H9 (cell line): ENCODE data around the gene INSR. TPM values are rescaled to one million over a fixed set of nuclear protein-coding genes. Genes with fewer than 3 reads are reported as not detected.

ENCODE experiments used
- DNase-seq: peaks from one replicate; pipeline ENCODE4 v3.0.0-alpha.2; 2017
- H2AFZ ChIP-seq: one replicate; pipeline ENCODE4 v1.6.1; 2013; ENCODE audit warnings: mild to moderate bottlenecking, low read length, control low read depth, moderate library complexity
- H2AK5ac ChIP-seq: 2 replicates; pipeline ENCODE4 v1.6.1; 2013; ENCODE audit warnings: low read length, control low read depth, mixed read lengths; ENCODE audit not compliant: insufficient read length
- H2BK120ac ChIP-seq: one replicate; pipeline ENCODE4 v1.6.1; 2013; ENCODE audit warnings: low read depth, mild to moderate bottlenecking, low read length, control low read depth, inconsistent platforms; ENCODE audit not compliant: poor library complexity, severe bottlenecking
- H2BK12ac ChIP-seq: 2 replicates; pipeline ENCODE4 v1.6.1; 2013; ENCODE audit warnings: low read length, control low read depth, mixed read lengths, low read depth; ENCODE audit not compliant: insufficient read length
- H2BK15ac ChIP-seq: 2 replicates; pipeline ENCODE4 v1.6.1; 2013; ENCODE audit warnings: low read depth, low read length, control low read depth
- H2BK20ac ChIP-seq: one replicate; pipeline ENCODE4 v1.6.1; 2013; ENCODE audit warnings: low read depth, mild to moderate bottlenecking, low read length, control low read depth, inconsistent platforms; ENCODE audit not compliant: poor library complexity, severe bottlenecking
- H2BK5ac ChIP-seq: 2 replicates; pipeline ENCODE4 v1.6.1; 2013; ENCODE audit warnings: low read length, control low read depth, mixed read lengths; ENCODE audit not compliant: insufficient read length
- H3K14ac ChIP-seq: 2 replicates; pipeline ENCODE4 v1.6.1; 2013; ENCODE audit warnings: low read length, control low read depth; ENCODE audit not compliant: insufficient read depth
- H3K18ac ChIP-seq: 2 replicates; pipeline ENCODE4 v1.6.1; 2013; ENCODE audit warnings: low read depth, mild to moderate bottlenecking, mixed read lengths, low read length, control low read depth; ENCODE audit not compliant: insufficient read length
- H3K23ac ChIP-seq: 2 replicates; pipeline ENCODE4 v1.6.1; 2013; ENCODE audit warnings: low read length, control low read depth, mixed read lengths, low read depth; ENCODE audit not compliant: insufficient read length
- H3K23me2 ChIP-seq: 2 replicates; pipeline ENCODE4 v1.6.1; 2013; ENCODE audit warnings: low read depth, mild to moderate bottlenecking, mixed read lengths, low read length, control low read depth; ENCODE audit not compliant: insufficient read length, poor library complexity, severe bottlenecking
- H3K27ac ChIP-seq: 2 replicates; pipeline ENCODE4 v1.5.1; 2013; ENCODE audit warnings: low read length, control low read depth, mixed read lengths, low read depth; ENCODE audit not compliant: insufficient read length
- H3K27me3 ChIP-seq: 2 replicates; pipeline ENCODE4 v1.6.1; 2013; ENCODE audit warnings: low read length, control low read depth, inconsistent platforms; ENCODE audit not compliant: insufficient read depth
- H3K4ac ChIP-seq: 2 replicates; pipeline ENCODE4 v1.6.1; 2013; ENCODE audit warnings: low read depth, mild to moderate bottlenecking, control low read depth, inconsistent platforms, low read length, moderate library complexity
- H3K4me1 ChIP-seq: 2 replicates; pipeline ENCODE4 v1.6.1; 2013; ENCODE audit warnings: low read length, control low read depth, inconsistent platforms; ENCODE audit not compliant: insufficient read depth
- H3K4me2 ChIP-seq: 2 replicates; pipeline ENCODE4 v1.6.1; 2013; ENCODE audit warnings: low read length, control low read depth, mixed read lengths; ENCODE audit not compliant: insufficient read length, insufficient read depth
- H3K56ac ChIP-seq: 2 replicates; pipeline ENCODE4 v1.6.1; 2013; ENCODE audit warnings: low read depth, mild to moderate bottlenecking, mixed read lengths, low read length, control low read depth; ENCODE audit not compliant: insufficient read length
- H3K79me1 ChIP-seq: 2 replicates; pipeline ENCODE4 v1.6.1; 2013; ENCODE audit warnings: low read depth, mild to moderate bottlenecking, moderate library complexity, low read length, control low read depth, inconsistent platforms; ENCODE audit not compliant: insufficient read depth, poor library complexity, severe bottlenecking
- H3K79me2 ChIP-seq: 2 replicates; pipeline ENCODE4 v1.6.1; 2013; ENCODE audit warnings: low read length, control low read depth, inconsistent platforms; ENCODE audit not compliant: insufficient read depth
- H3K9ac ChIP-seq: 2 replicates; pipeline ENCODE4 v1.6.1; 2013; ENCODE audit warnings: low read length, control low read depth, mixed read lengths; ENCODE audit not compliant: insufficient read length; ENCODE audit errors: extremely low read depth
- H3K9me3 ChIP-seq: one replicate; pipeline ENCODE4 v1.6.1; 2013; ENCODE audit warnings: low read depth, low read length, inconsistent platforms; ENCODE audit not compliant: control insufficient read depth
- H3T11ph ChIP-seq: one replicate; pipeline ENCODE4 v1.6.1; 2013; ENCODE audit warnings: mild to moderate bottlenecking, low read length, control low read depth, inconsistent platforms
- H4K20me1 ChIP-seq: one replicate; pipeline ENCODE4 v1.6.1; 2013; ENCODE audit not compliant: control insufficient read depth, insufficient read length, insufficient read depth
- H4K5ac ChIP-seq: 2 replicates; pipeline ENCODE4 v1.6.1; 2013; ENCODE audit warnings: low read depth, mild to moderate bottlenecking, mixed read lengths, low read length, control low read depth; ENCODE audit not compliant: insufficient read length
- H4K8ac ChIP-seq: replicated peaks from 2 replicates; pipeline ENCODE4 v1.6.1; 2013; ENCODE audit warnings: low read length, control low read depth, mixed read lengths, low read depth; ENCODE audit not compliant: insufficient read length
- H4K91ac ChIP-seq: 2 replicates; pipeline ENCODE4 v1.6.1; 2013; ENCODE audit warnings: low read depth, mild to moderate bottlenecking, moderate library complexity, mixed read lengths, low read length, control low read depth; ENCODE audit not compliant: insufficient read length
- H3K27ac Mint-ChIP-seq, 3 experiments: 2 replicates in 2 of 3; 3 replicates in 1 of 3; pipeline ENCODE4 v1.8.0; 2020 to 2021; ENCODE audit warnings: mixed read lengths in 3 of 3, mild to moderate bottlenecking in 1 of 3, moderate library complexity in 1 of 3
- H3K27me3 Mint-ChIP-seq: 2 replicates; pipeline ENCODE4 v1.8.0; 2021; ENCODE audit warnings: low read depth, mild to moderate bottlenecking, moderate library complexity, mixed read lengths
- H3K36me3 Mint-ChIP-seq, 3 experiments: 2 replicates in 2 of 3; 3 replicates in 1 of 3; pipeline ENCODE4 v1.8.0; 2020 to 2021; ENCODE audit warnings: low read depth in 3 of 3, mixed read lengths in 3 of 3; ENCODE audit not compliant: insufficient read depth in 1 of 3
- H3K4me1 Mint-ChIP-seq, 2 experiments: 2 replicates each; pipeline ENCODE4 v1.8.0; 2020; ENCODE audit warnings: mixed read lengths in 2 of 2
- H3K4me3 Mint-ChIP-seq, 2 experiments: 2 replicates in 1 of 2; 3 replicates in 1 of 2; pipeline ENCODE4 v1.8.0; 2020 to 2021; ENCODE audit warnings: mild to moderate bottlenecking in 2 of 2, mixed read lengths in 2 of 2, moderate library complexity in 1 of 2
- H3K9me3 Mint-ChIP-seq, 2 experiments: 2 replicates in 1 of 2; 3 replicates in 1 of 2; pipeline ENCODE4 v1.8.0; 2020; ENCODE audit warnings: mild to moderate bottlenecking in 2 of 2, mixed read lengths in 2 of 2, moderate library complexity in 1 of 2
- WGBS: extraction: QIAGEN DNeasy Blood & Tissue Kit; methylation state at CpG from one replicate; pipeline ENCODE4 v1.1.7; 2013; ENCODE audit warnings: missing lambda C conversion rate, low lambda C conversion rate, mixed read lengths; ENCODE audit not compliant: insufficient read length; ENCODE audit errors: extremely low coverage; 5-methylcytosine and 5-hydroxymethylcytosine counted together
- total RNA-seq: library from RNA; stranded (reverse); gene quantifications from 2 replicates; pipeline ENCODE4 v1.2.1, GENCODE V29; 2021
- TF ChIP-seq, protein P1 (sequence below): fragments of 200-600 bp; sonication (generic); conservative IDR thresholded peaks from 3 replicates; pipeline ENCODE4 v1.8.0; 2021; ENCODE audit warnings: antibody characterized with exemption, mild to moderate bottlenecking

The INSR gene
- total RNA-seq, 1 experiment from 2014 or later = 39.8 TPM

GRCh38 chr19:7124782-7125181, 169.4 kb downstream of the INSR start:
- H3K9ac ChIP-seq = no peak overlapping the region
- peaks cover 62 to 83% (median 71%) of the 10 kb centered on the region in 3 experiments for H3K36me3 Mint-ChIP-seq
- no peak overlapping the region for H3K4me2 ChIP-seq
- H2BK20ac ChIP-seq = no peak overlapping the region
- no peak overlapping the region for H2AK5ac ChIP-seq
- no peaks in the 10 kb centered on the region for H3K27me3 Mint-ChIP-seq
- no peak for DNase-seq
- H3K27ac Mint-ChIP-seq = no peak overlapping the region
- H3K56ac ChIP-seq = no peak overlapping the region
- H3K9me3 ChIP-seq = peaks cover 17% of the 10 kb centered on the region
- no peak overlapping the region for H4K8ac ChIP-seq
- TF ChIP-seq, protein P1, sequence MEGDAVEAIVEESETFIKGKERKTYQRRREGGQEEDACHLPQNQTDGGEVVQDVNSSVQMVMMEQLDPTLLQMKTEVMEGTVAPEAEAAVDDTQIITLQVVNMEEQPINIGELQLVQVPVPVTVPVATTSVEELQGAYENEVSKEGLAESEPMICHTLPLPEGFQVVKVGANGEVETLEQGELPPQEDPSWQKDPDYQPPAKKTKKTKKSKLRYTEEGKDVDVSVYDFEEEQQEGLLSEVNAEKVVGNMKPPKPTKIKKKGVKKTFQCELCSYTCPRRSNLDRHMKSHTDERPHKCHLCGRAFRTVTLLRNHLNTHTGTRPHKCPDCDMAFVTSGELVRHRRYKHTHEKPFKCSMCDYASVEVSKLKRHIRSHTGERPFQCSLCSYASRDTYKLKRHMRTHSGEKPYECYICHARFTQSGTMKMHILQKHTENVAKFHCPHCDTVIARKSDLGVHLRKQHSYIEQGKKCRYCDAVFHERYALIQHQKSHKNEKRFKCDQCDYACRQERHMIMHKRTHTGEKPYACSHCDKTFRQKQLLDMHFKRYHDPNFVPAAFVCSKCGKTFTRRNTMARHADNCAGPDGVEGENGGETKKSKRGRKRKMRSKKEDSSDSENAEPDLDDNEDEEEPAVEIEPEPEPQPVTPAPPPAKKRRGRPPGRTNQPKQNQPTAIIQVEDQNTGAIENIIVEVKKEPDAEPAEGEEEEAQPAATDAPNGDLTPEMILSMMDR = no peak
- no peaks in the 10 kb centered on the region for H3K23me2 ChIP-seq
- WGBS = no CpG with 5 or more reads among the region's 3 CpGs
- H4K5ac ChIP-seq = no peak overlapping the region
- no peak overlapping the region for H2AFZ ChIP-seq
- H4K91ac ChIP-seq = no peak overlapping the region
- no peaks in the 10 kb centered on the region for H3K27me3 ChIP-seq
- H3K4me3 Mint-ChIP-seq = no peak overlapping the region
- peaks cover 2% of the 10 kb centered on the region for H4K20me1 ChIP-seq
- no peaks in the 10 kb centered on the region for H3K79me2 ChIP-seq
- no peak overlapping the region for H2BK15ac ChIP-seq
- H3K4me1 Mint-ChIP-seq = no peaks in the 10 kb centered on the region
- H3K79me1 ChIP-seq = no peaks in the 10 kb centered on the region
- H3K18ac ChIP-seq = no peak overlapping the region
- H3K9me3 Mint-ChIP-seq = peaks cover 24 to 26% of the 10 kb centered on the region in 2 experiments
- no peak overlapping the region for H2BK5ac ChIP-seq
- no peaks in the 10 kb centered on the region for H3K4me1 ChIP-seq
- H3T11ph ChIP-seq = no peak overlapping the region
- no peak overlapping the region for H2BK12ac ChIP-seq
- H3K27ac ChIP-seq = no peak overlapping the region
- H3K23ac ChIP-seq = no peak overlapping the region
- no peak overlapping the region for H3K4ac ChIP-seq
- no peak overlapping the region for H2BK120ac ChIP-seq
- H3K14ac ChIP-seq = no peak overlapping the region
